GM18909 (cell line): ENCODE measurements around the gene SMAD7.

Source experiments
- ATAC-seq: cut with Tn5 transposase; IDR thresholded peaks from one replicate; pipeline ENCODE4 v1.9.1; 2021; ENCODE audit warnings: mild to moderate bottlenecking; ENCODE audit not compliant: unreplicated experiment, poor library complexity

The SMAD7 gene

GRCh38 chr18:48887905-48888772 is 62.6 kb downstream of the SMAD7 start:
- ATAC-seq, result no peak

GRCh38 chr18:48887294-48887904 is 63.4 kb downstream of the SMAD7 start:
- no peak for ATAC-seq

- no peak for ATAC-seq
Observed at GRCh38 chr18:48886520-48887293, 64.1 kb downstream of the SMAD7 start.

- no peak for ATAC-seq
Observed at GRCh38 chr18:48885924-48886400, 64.8 kb downstream of the SMAD7 start.

- ATAC-seq, result no peak
Observed at GRCh38 chr18:48885266-48885923, 65.4 kb downstream of the SMAD7 start.

- no peak for ATAC-seq
Observed at GRCh38 chr18:48884771-48885170, 66.0 kb downstream of the SMAD7 start.

GRCh38 chr18:48884306-48884705 is 66.5 kb downstream of the SMAD7 start:
- ATAC-seq, result no peak

- ATAC-seq, result no peak
Observed at GRCh38 chr18:48882379-48882778, 68.4 kb downstream of the SMAD7 start.

GRCh38 chr18:48880931-48881330 is 69.8 kb downstream of the SMAD7 start:
- ATAC-seq, result no peak

GRCh38 chr18:48879008-48879431 is 71.7 kb downstream of the SMAD7 start:
- no peak for ATAC-seq

GRCh38 chr18:48878471-48878870 is 72.3 kb downstream of the SMAD7 start:
- ATAC-seq, result no peak

GRCh38 chr18:48877941-48878340 is 72.8 kb downstream of the SMAD7 start:
- ATAC-seq, result no peak

GRCh38 chr18:48876590-48876989 is 74.2 kb downstream of the SMAD7 start:
- ATAC-seq, result no peak

GRCh38 chr18:48875942-48876511 is 74.7 kb downstream of the SMAD7 start:
- ATAC-seq, result no peak

- no peak for ATAC-seq
Observed at GRCh38 chr18:48875314-48875941, 75.3 kb downstream of the SMAD7 start.

GRCh38 chr18:48874701-48875162 is 76.0 kb downstream of the SMAD7 start:
- ATAC-seq, result no peak

GRCh38 chr18:48874233-48874632 is 76.5 kb downstream of the SMAD7 start:
- ATAC-seq, result no peak

- no peak for ATAC-seq
Observed at GRCh38 chr18:48872234-48873145, 78.3 kb downstream of the SMAD7 start.
